Measurements from ENCODE around the gene KLRG1. TPM values are rescaled to one million over a fixed set of nuclear protein-coding genes. Genes with fewer than 3 reads are reported as not detected.

Gene KLRG1
- total RNA-seq, 1 donor from 2014 or later: 3.1 TPM

DNA sequence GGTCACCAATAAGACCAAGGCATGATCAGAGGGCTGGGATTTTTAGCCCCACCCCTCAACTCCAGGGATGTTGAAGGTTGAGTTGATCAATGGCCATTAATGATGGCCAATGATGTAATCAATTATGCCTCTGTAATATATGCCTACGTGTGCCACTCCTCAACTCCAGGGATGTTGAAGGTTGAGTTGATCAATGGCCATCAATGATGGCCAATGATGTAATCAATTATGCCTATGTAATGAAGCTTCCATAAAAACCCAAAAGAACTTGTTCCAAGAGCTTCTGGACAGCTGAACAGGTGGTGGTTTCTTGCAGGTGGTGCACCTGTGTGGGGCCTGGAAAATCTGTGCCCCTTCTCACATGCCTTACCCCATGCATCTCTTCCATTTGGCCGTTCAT lies 33.2 kb downstream of the KLRG1 start:
- peaks cover 5% of the 10 kb centered on the region for H3K9me3 Mint-ChIP-seq
- no peaks in the 10 kb centered on the region for H3K27me3 Mint-ChIP-seq
- no peak overlapping the region for H3K4me3 Mint-ChIP-seq
- H3K36me3 Mint-ChIP-seq (ENCODE audit: low read depth): no peaks in the 10 kb centered on the region
- no peaks in the 10 kb centered on the region for H3K4me1 Mint-ChIP-seq
- TF ChIP-seq, protein P1, sequence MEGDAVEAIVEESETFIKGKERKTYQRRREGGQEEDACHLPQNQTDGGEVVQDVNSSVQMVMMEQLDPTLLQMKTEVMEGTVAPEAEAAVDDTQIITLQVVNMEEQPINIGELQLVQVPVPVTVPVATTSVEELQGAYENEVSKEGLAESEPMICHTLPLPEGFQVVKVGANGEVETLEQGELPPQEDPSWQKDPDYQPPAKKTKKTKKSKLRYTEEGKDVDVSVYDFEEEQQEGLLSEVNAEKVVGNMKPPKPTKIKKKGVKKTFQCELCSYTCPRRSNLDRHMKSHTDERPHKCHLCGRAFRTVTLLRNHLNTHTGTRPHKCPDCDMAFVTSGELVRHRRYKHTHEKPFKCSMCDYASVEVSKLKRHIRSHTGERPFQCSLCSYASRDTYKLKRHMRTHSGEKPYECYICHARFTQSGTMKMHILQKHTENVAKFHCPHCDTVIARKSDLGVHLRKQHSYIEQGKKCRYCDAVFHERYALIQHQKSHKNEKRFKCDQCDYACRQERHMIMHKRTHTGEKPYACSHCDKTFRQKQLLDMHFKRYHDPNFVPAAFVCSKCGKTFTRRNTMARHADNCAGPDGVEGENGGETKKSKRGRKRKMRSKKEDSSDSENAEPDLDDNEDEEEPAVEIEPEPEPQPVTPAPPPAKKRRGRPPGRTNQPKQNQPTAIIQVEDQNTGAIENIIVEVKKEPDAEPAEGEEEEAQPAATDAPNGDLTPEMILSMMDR (IDR thresholded peaks at IDR 0.05): no peak
- ChIA-PET POLR2A (no interaction called here), CTCF (interaction anchor here (0.7 kb wide), 1 partner anchor 132 kb away, joined by 3 read pairs; no protein-coding TSS in a partner anchor)
- ATAC-seq (ENCODE audit: low read depth) (no peak), DNase-seq (no peak)
- intact Hi-C loops (cut with micrococcal nuclease): no loop called here
- no peak overlapping the region for H3K27ac Mint-ChIP-seq

DNA sequence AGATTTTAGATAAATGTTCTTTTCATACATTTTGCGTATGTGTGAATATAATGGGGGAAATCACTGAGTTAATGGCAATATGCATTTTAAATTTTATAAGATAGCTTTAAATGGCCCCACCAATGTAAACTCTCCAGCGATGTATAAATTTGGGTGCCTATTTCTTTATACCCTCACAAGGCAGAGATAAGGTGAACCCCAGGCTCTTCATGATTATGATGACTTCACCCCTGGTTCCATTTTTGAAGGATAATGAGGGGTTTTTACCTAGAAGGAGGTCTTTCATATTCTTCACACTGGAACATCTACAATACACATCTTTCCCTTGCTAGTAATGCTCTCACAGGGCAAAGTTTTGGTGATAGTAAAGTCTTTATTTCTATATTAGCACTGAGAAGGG lies 35.2 kb downstream of the KLRG1 start:
- no peak overlapping the region for H3K4me3 Mint-ChIP-seq
- H3K4me1 Mint-ChIP-seq: no peaks in the 10 kb centered on the region
- no peaks in the 10 kb centered on the region for H3K36me3 Mint-ChIP-seq (ENCODE audit: low read depth)
- TF ChIP-seq, protein P1 (IDR thresholded peaks at IDR 0.05): no peak
- intact Hi-C loops (cut with micrococcal nuclease): no loop called here
- POLR2A ChIA-PET: no interaction called here
- H3K27me3 Mint-ChIP-seq: no peaks in the 10 kb centered on the region
- DNase-seq (no peak), ATAC-seq (ENCODE audit: low read depth) (no peak)
- CTCF ChIA-PET: no interaction called here
- H3K27ac Mint-ChIP-seq: no peak overlapping the region
- no peaks in the 10 kb centered on the region for H3K9me3 Mint-ChIP-seq

DNA sequence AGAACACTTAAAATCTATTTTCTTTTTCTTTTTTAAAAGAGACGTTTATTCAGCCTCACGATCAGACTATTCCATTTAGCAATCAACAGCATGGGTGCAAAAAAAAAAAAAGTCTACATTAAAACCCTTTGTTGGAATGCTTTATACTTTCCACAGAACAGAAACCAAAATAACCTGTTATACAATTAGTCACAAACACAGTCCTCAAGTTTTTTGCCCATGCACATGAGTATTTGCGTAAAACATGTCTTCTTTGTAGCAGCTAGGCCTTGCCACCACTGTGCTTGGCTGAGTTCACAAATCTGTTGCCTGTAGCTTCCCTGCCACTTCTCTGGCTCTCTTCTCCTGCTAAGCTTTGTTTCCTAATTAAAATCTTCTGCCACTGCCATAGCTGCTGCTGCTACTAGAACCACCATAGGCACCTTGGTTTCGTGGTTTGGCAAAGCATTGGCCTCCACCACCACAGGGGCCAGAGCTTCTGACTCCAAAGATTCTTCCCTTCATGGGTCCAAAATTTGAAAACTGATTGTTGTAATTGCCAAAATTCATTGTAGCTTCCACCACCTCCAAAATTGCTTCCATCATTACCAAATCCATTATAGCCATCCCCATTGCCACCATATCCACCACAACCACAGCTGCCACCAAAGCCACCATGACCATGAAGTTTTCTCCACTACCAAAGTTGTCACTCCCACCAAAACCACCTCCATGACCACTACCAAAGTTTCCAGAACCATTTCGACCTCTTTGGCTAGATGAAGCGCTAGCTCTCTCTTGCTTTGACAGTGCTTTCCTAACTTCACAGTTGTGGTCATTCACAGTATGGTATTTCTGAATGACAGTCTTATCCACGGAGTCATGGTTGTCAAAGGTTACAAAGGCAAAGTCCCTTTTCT lies 38.1 kb downstream of the KLRG1 start:
- Mint-ChIP-seq H3K4me3 (no peak overlapping the region), H3K9me3 (no peaks in the 10 kb centered on the region), H3K36me3 (ENCODE audit: low read depth) (no peaks in the 10 kb centered on the region), H3K27me3 (no peaks in the 10 kb centered on the region), H3K27ac (no peak overlapping the region), H3K4me1 (peaks cover under 1% of the 10 kb centered on the region)
- CTCF ChIA-PET: no interaction called here
- TF ChIP-seq, protein P1 (IDR thresholded peaks at IDR 0.05): no peak
- DNase-seq (no peak), ATAC-seq (ENCODE audit: low read depth) (no peak)
- intact Hi-C loops (cut with micrococcal nuclease): no loop called here
- POLR2A ChIA-PET: no interaction called here

DNA sequence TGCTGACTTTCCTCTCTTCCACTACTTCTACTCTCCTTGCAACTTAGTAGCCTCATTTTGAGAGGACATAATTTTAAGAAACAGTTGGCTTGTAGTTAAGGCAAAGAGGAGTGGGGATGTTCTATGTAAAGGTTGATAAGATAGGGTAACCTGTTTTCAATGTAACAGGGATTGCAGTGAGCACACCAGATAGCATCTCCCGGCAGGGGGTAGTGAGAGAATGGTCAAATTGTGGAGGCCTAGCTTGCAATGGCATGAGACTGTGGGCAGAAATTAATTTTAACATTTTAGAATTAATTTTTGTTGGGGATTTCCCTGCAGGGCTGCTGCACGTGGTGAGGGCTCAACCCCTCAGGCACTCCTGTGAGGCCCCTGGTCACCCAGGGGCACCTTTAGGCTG lies 41.4 kb downstream of the KLRG1 start:
- Mint-ChIP-seq H3K27ac (no peak overlapping the region), H3K27me3 (no peaks in the 10 kb centered on the region), H3K4me1 (peaks cover 2% of the 10 kb centered on the region), H3K36me3 (ENCODE audit: low read depth) (no peaks in the 10 kb centered on the region), H3K9me3 (no peaks in the 10 kb centered on the region), H3K4me3 (no peak overlapping the region)
- CTCF ChIA-PET: interaction anchor here (0.5 to 1.7 kb wide), 2 partner anchors 19 to 343 kb away, joined by 3 to 4 read pairs; no protein-coding TSS in a partner anchor
- DNase-seq (no peak), ATAC-seq (ENCODE audit: low read depth) (no peak)
- intact Hi-C loops (cut with micrococcal nuclease): no loop called here
- POLR2A ChIA-PET: no interaction called here
- TF ChIP-seq, protein P1 (IDR thresholded peaks at IDR 0.05): no peak

DNA sequence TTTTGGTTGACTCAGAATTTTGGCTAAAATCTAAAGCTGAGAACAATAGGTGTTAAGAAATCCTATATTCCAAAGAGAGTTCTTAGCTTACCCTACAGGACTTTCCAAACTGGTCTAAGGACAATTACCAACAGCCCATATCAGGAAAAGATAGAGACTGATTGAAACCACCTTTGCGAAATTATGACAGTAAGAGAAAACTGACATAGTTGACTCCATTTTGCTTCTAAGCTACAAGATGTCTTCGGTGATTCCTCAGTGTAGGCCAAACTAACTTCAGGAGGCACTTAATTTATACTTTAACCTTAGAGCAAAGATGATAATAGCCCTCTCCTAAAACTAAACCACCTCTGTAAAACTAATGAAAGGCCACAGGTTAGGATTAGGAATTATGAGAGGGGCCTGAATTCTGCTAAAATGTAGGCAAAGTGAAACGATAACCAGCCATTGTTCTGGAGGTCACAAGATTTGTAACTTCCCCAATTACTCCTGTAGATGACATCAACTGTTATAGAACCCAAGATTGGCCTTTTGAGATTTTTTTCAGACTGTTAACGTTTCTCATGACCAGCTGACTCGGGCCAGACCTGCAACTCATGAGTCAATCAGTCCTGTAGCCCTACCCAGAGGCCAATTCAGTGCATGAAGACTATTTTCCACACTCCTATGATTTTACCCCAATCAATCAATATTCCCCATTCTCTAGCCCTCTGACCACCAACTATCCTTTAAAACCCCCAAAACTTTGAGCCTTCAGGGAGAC lies 43.0 kb downstream of the KLRG1 start:
- intact Hi-C loops (cut with micrococcal nuclease): no loop called here
- DNase-seq (no peak), ATAC-seq (ENCODE audit: low read depth) (no peak)
- no peaks in the 10 kb centered on the region for H3K36me3 Mint-ChIP-seq (ENCODE audit: low read depth)
- ChIA-PET CTCF (interaction anchor here (1.7 kb wide), 1 partner anchor 17 kb away, joined by 4 read pairs; no protein-coding TSS in a partner anchor), POLR2A (no interaction called here)
- H3K9me3 Mint-ChIP-seq: no peaks in the 10 kb centered on the region
- peaks cover 2% of the 10 kb centered on the region for H3K4me1 Mint-ChIP-seq
- no peak overlapping the region for H3K27ac Mint-ChIP-seq
- H3K4me3 Mint-ChIP-seq: no peak overlapping the region
- H3K27me3 Mint-ChIP-seq: no peaks in the 10 kb centered on the region
- TF ChIP-seq, protein P1 (IDR thresholded peaks at IDR 0.05): no peak
